NOMO-1 treated with dmso at 0.1 percent for 144 hours (cell line): ENCODE results near the gene TMEFF2.
"Not testable (repeated sequence)": the region's sequence is repeated elsewhere in the genome, so short reads cannot be mapped to it uniquely, and the experiment has no call there.

Source experiments
- DNase-seq: peaks from one replicate; lab custom pipeline; 2025; ENCODE audit not compliant: unreplicated experiment; lab: John Stamatoyannopoulos, UW

TMEFF2 gene

GRCh38 chr2:191938779-191939178, 256.0 kb downstream of the TMEFF2 start:
- DNase-seq = no peak

GRCh38 chr2:191936882-191937405, 257.8 kb downstream of the TMEFF2 start:
- no peak for DNase-seq

DNA sequence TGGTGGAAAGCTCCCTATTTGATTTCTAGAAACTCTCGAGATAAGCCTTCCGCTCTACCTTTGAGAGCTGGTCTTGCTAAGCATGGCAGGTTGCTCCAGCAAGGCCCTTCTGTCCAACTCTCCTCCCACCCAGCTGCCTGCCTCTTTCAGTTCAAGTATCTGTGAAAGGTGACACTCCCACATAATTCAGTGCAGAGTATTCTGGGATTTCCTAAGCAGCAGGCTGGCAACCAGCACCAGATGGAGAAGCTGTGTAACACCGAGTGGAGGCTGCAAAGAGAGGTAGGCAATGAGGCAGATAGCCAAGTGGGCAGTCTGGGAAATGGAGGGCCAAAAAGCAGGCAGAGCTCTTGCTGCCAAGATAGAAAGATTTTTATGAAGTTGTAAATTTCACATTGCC, 259.5 kb downstream of the TMEFF2 start:
- DNase-seq = no peak

DNA sequence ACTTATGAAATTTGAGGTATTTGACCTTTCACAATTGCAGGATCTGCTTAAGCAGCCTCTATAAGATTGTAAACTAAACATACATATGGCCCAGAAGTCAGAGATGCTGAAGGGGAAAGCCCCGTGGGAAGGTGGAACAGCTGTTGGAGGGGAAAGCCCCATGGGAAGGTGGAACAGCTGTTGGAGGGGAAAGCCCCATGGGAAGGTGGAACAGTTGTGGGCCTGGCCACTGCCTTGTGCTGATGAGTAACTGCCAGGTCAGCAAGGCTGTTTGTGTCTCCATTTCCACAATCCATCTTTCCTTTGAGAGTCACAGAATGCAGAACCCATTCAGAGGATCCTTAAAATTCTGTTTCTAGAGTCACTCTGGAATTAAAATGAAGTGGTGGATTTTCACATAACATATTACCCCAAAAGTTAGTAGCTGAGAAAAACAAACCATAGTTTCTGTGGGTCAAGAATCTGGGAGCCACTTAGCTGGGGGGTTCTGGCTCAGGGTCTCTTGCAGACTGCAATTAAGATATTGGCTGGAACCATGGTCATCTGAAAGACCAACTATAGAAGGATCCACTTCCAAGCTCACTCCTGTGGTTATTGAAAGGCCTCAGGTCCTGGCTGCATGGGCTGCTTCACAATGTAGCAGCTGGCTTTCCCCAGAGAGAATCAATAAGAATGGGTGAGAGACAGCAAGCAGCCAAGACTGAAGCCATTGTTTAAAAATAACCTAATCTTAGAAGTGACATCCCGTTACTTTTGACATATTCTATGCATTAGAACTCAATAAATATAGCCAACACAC, 261.2 kb downstream of the TMEFF2 start:
- DNase-seq = no peak

DNA sequence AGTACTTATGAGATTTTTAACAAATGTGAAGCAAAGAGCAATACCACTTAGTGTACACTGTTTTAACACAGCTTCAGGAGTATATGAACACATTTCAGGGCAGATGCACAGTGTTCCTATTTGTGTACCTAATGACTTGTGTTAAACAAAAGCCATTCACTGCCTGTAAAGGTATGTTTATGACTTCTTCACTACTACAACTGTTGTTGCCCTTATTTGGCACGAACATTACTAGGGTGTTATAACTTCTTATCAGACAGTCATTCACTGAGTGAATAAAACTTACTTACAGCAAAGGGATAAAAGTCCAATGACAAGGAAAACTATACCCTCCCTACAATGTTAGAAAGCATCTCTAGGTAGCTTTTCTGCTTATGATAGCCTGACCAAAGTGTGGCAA, 262.4 kb downstream of the TMEFF2 start:
- no peak for DNase-seq

DNA sequence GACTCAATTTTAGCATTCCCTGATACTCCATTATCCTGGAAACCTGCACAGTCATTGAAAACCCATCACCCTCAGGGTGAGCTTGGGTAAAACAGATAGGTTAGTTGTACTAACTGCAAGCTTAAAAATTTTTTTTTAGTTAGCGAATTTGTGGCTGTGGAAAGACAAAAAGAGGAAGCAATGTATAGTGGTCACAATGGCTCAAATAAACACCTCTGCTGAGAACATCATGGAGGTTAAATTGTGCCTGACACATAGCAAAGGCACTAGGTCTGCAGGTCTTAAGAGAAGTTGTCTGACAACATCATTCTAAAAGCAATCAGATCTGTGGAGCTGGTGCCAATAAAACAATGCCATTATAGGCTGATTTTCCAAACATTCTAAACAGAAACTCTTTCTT, 263.4 kb downstream of the TMEFF2 start:
- no peak for DNase-seq

GRCh38 chr2:191930205-191930604, 264.5 kb downstream of the TMEFF2 start:
- no peak for DNase-seq

- no peak for DNase-seq
These were observed 265.4 kb downstream of the TMEFF2 start for GRCh38 chr2:191929288-191929687.

- no peak for DNase-seq
These were observed 266.7 kb downstream of the TMEFF2 start for GRCh38 chr2:191927991-191928390.

GRCh38 chr2:191927319-191927867, 267.3 kb downstream of the TMEFF2 start:
- DNase-seq = no peak

DNA sequence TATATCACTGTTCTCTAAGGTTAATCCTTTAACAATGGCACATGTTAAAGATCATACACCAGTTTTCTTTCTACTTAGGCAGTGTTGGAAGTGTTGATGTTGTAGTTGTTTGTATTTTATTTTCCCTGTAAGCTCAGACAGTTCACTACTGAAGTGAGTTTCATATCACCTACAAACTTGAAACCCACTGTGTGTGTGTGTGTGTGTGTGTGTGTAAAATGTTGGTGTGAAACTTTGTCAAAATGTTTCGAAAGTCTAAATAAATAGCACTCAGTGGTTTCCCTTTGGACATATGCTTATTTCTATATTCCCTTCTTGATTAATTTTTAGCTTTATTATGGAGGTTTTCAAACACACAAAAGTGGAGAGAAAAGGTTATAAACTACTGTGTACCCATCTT, 268.1 kb downstream of the TMEFF2 start:
- DNase-seq = no peak

GRCh38 chr2:191923652-191923997, 271.1 kb downstream of the TMEFF2 start:
- no peak for DNase-seq

DNA sequence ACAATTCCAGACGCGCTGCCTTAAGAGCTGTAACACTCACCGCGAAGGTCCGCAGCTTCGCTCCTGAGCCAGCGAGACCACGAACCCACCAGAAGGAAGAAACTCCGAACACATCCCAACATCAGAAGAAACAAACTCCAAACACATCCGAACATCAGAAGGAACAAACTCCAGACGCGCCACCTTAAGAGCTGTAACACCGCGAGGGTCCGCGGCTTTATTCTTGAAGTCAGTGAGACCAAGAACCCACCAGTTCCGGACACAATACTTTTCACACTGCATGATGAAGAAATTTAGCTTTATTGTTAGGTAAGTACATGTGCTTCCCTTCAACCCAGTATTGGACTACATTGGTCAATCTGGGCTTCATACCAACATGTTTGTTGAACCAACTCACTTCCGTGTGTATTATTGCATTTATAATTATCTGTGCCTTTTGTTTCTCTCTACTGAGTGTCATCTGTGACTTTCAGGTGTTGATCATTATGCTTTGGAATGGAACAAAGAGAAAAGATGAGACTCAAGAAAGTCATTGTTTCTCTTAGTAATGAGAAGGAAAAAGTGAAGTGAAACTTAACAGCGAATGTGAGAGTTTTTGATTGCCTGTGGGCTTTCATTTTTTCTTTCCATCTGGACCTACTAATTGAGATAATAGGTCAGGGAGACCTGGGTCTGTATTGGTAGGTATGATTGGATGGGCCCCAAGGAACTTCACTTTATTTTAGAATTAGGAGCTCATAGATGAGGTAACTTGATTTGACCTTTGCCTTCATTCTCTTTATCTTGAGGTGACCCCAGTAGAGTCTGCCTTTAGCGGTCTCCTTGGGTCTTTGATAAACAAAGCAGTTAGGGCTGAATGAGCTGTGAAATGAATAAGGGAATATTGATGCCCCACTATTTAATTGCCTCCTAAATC, 271.7 kb downstream of the TMEFF2 start:
- no peak for DNase-seq

DNA sequence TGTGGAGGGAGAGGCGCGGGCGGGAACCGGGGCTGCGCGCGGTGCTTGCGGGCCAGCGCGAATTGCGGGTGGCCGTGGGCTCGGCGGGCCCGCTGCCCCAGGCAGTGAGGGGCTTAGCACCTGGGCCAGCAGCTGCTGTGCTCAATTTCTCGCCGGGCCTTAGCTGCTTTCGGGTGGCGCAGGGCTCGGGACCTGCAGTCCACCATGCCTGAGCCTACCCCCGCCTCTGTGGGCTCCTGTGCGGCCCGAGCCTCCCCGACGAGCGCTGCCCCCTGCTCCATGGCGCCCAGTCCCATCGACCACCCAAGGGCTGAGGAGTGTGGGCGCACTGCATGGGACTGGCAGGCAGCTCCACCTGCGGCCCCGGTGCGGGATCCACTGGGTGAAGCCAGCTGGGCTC, 273.1 kb downstream of the TMEFF2 start:
- not testable (repeated sequence) for DNase-seq

- DNase-seq = no peak
These were observed 274.2 kb downstream of the TMEFF2 start for GRCh38 chr2:191920502-191920901.

DNA sequence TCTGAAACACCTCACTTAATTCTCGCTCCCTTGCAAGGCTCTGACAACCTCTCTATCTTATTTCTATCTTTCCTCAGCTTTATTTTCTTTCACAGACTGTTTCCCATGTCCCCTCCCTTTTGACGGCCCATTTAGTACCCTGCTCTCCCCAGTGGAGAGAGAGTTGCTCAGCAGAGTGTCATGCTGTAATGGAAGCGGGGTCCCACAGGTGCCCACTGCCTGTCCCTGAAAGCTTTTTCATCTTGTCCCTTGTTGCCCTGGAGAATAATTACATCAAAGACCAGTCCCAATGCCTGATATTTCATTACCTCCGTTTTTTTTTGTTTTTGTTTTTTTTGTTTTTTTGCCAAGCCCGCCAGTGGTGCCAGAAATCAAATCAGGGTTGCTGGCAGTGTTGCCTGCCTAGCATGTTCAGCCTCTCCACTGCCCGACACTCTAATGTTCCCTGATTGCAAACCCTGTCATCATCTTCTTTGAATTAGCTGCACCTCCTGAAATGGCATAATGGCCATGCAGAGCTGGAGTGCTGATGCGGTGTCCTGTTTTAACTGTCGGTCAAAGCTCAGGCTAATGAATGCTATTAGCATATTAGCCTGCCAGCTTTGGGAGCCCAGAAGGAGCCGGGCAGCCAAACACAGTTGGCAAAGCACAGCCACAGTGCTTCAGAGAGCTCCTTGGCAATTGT, 276.6 kb downstream of the TMEFF2 start:
- no peak for DNase-seq

DNA sequence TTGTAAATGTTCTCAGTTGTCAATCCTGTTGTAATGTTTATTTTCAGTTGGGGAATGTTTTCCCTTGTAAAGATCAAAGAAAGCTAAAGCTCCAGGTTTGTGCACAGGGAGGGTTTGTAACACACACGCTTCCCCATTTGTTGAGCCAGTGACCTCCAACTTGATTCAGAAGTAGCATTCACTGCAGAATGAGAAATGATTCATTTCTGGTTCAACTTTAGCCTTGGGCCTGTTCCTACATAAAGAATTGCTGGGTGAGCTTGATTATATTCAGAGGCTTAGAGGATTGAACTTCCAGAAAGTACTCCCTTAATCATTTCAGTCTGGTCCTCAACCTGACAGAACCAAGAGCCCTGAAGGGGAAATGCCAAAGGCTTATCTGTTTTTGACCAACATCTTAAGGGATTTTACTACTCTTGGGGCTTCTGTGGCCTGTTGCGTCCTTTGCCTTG, 277.3 kb downstream of the TMEFF2 start:
- no peak for DNase-seq

DNA sequence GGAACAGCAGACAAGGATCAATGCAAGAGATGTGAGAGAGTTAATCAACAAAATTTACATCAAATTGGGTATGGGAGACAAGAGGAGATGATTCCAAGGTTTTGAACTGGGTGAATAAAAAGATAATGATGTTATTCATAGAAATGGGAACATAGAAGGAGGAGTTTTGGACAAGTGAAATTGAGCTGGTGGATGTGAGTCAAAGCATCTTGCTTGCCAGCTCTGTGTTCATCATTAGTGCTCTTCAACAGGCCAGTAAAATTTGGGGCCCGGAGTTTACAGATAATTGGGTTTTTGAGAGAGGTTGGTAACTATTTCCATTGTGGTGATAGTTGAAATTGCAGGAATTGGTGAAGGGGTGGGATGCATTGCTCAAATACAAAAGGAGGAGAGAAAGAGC, 277.9 kb downstream of the TMEFF2 start:
- DNase-seq = no peak

- no peak for DNase-seq
These were observed 279.0 kb downstream of the TMEFF2 start for GRCh38 chr2:191915750-191916149.

DNA sequence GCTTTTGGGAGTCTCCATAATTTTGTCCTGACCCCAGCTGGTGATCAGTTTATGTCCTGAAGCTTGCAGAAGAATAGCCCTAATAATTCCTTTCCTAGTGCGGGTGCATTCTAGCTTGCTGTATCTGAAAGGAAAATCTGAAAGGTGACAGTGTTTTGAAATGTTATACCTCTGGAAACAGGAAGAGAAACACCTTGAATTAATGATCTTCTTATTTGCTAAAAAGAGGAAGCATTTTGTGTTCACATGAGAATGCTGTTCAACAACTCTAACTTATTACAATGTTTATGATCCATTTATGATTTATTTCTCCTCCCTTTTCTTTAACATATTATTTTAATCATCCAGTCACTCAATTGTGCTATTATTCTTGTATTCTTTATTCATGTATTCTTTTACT, 280.9 kb downstream of the TMEFF2 start:
- no peak for DNase-seq

DNA sequence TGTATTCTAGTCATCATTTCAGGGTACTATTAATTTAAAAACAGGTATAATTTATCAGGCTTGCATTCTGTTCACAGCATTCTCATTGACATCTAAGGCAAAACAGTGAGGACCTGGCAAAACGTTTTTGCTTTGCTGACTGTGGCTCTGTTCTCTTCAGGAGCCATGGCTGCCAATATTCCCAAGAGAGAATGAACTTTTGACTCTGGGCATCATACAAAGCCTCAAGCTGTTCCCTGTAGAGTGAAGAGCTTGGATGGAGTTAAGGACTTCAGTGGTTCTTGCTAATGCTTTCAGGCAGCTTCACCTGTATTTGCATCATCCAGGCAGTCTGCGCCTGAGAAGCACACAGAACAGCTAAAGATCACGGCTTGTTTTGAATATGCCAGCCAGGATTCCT, 282.0 kb downstream of the TMEFF2 start:
- DNase-seq = no peak
